Body of pancreas (tissue), 4 donors: ENCODE measurements around the gene DNA2.

ENCODE experiments used
- POLR2A ChIP-seq, 3 donors: fragments of 450-650 bp; IDR thresholded peaks; one replicate each; pipeline ENCODE4 v1.6.1; 2016; ENCODE audit warnings: antibody characterized with exemption in 3 of 3, mild to moderate bottlenecking in 2 of 3
- TF ChIP-seq, protein P1 (sequence below), 7 experiments: fragments of 450-650 bp in 4 of 7; fragments of 200-600 bp in 3 of 7; sonication (generic) in 3 of 7; IDR thresholded peaks; one replicate each; pipeline ENCODE4 v1.5.1; 2016 to 2019; ENCODE audit warnings: antibody characterized with exemption in 7 of 7

DNA sequence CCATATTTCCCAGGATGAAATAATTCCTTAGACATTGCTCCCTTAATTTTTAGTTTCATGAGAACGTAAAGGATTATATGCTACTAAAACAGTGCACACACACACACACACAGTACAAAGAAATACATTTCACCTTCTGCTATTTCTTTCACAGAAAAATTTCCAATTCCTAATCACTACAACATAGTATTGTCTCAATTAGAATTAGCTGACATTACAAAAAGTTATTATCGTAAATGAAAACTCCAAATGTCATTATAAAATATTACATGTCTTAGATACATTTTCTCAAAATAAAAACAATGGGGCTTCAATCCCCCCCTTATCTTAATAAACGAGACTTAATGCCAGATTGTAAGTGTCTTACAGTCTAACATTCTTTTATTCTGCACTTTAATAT is 52.4 kb downstream of the DNA2 start:
- TF ChIP-seq, protein P1, sequence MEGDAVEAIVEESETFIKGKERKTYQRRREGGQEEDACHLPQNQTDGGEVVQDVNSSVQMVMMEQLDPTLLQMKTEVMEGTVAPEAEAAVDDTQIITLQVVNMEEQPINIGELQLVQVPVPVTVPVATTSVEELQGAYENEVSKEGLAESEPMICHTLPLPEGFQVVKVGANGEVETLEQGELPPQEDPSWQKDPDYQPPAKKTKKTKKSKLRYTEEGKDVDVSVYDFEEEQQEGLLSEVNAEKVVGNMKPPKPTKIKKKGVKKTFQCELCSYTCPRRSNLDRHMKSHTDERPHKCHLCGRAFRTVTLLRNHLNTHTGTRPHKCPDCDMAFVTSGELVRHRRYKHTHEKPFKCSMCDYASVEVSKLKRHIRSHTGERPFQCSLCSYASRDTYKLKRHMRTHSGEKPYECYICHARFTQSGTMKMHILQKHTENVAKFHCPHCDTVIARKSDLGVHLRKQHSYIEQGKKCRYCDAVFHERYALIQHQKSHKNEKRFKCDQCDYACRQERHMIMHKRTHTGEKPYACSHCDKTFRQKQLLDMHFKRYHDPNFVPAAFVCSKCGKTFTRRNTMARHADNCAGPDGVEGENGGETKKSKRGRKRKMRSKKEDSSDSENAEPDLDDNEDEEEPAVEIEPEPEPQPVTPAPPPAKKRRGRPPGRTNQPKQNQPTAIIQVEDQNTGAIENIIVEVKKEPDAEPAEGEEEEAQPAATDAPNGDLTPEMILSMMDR (IDR thresholded peaks at IDR 0.05), result no peak
- TF ChIP-seq POLR2A (IDR thresholded peaks at IDR 0.05), result no peak
